IMR-90 (cell line): ENCODE measurements around the gene VGF. TPM values are rescaled to one million over a fixed set of nuclear protein-coding genes. Genes with fewer than 3 reads are reported as not detected.

Experiments used
- ATAC-seq: fragments of 200-7000 bp; cut with Tn5 transposase; 2 replicates; pipeline ENCODE4 v1.9.1; 2020; ENCODE audit warnings: low read depth, mild to moderate bottlenecking, moderate library complexity
- BruUV-seq: library from RNA; stranded (reverse); fragments of 400-500 nt; replicated peaks from 2 replicates; lab custom pipeline; 2021; lab: Mats Ljungman, UMichigan
- CTCF ChIA-PET: fragments of 300-600 bp; formaldehyde crosslinking; extraction: SDS; loops from one replicate; lab custom pipeline; 2021; ENCODE audit warnings: antibody characterized with exemption; lab: Yijun Ruan, JAX
- POLR2A ChIA-PET: fragments of 300-600 bp; sonication (Branson Sonifier 250); formaldehyde crosslinking; loops from one replicate; lab custom pipeline; 2022; ENCODE audit warnings: antibody characterized with exemption; ENCODE audit not compliant: unreplicated experiment; lab: Charles Lee
- DNase-seq: peaks from one replicate; pipeline ENCODE4 v3.0.0; 2013
- H2AFZ ChIP-seq: replicated peaks from 2 replicates; pipeline ENCODE3; 2013; ENCODE audit warnings: low read length, mild to moderate bottlenecking; ENCODE audit not compliant: poor library complexity
- H2AK5ac ChIP-seq: 2 replicates; pipeline ENCODE4 v1.6.1; 2013; ENCODE audit warnings: low read depth, low read length, inconsistent platforms
- H2AK9ac ChIP-seq: replicated peaks from 2 replicates; pipeline ENCODE3; 2013; ENCODE audit warnings: mild to moderate bottlenecking, low read depth, low read length, moderate library complexity; ENCODE audit not compliant: poor library complexity
- H2BK120ac ChIP-seq: 2 replicates; pipeline ENCODE4 v1.6.1; 2013; ENCODE audit warnings: low read depth, low read length, inconsistent platforms
- H2BK15ac ChIP-seq: 3 replicates; pipeline ENCODE4 v1.6.1; 2013; ENCODE audit warnings: low read depth, low read length, inconsistent platforms
- H2BK20ac ChIP-seq: 2 replicates; pipeline ENCODE4 v1.6.1; 2013; ENCODE audit warnings: low read depth, mild to moderate bottlenecking, inconsistent platforms, low read length, moderate library complexity
- H2BK5ac ChIP-seq: 2 replicates; pipeline ENCODE4 v1.6.1; 2013; ENCODE audit warnings: mild to moderate bottlenecking, low read depth, low read length, inconsistent platforms; ENCODE audit not compliant: poor library complexity, severe bottlenecking
- H3K14ac ChIP-seq: replicated peaks from 2 replicates; pipeline ENCODE4 v1.6.1; 2013; ENCODE audit warnings: low read depth, low read length, inconsistent platforms
- H3K18ac ChIP-seq: 2 replicates; pipeline ENCODE4 v1.6.1; 2013; ENCODE audit warnings: low read depth, low read length, control low read depth
- H3K23ac ChIP-seq: 2 replicates; pipeline ENCODE4 v1.6.1; 2013; ENCODE audit warnings: low read depth, low read length, inconsistent platforms
- H3K27ac ChIP-seq: 2 replicates; pipeline ENCODE4 v1.5.1; 2013; ENCODE audit warnings: mild to moderate bottlenecking, control low read depth, low read length; ENCODE audit not compliant: insufficient read depth
- H3K27me3 ChIP-seq: 2 replicates; pipeline ENCODE4 v1.6.1; 2013; ENCODE audit warnings: low read length; ENCODE audit not compliant: control insufficient read depth, insufficient read depth
- H3K36me3 ChIP-seq: 2 replicates; pipeline ENCODE4 v1.6.1; 2013; ENCODE audit warnings: low read length, mixed read lengths; ENCODE audit not compliant: control insufficient read depth, insufficient read depth
- H3K4ac ChIP-seq: 2 replicates; pipeline ENCODE4 v1.6.1; 2013; ENCODE audit warnings: low read depth, low read length, inconsistent platforms
- H3K4me1 ChIP-seq: 2 replicates; pipeline ENCODE4 v1.6.1; 2013; ENCODE audit warnings: low read length, mixed read lengths; ENCODE audit not compliant: control insufficient read depth, insufficient read depth
- H3K4me2 ChIP-seq: 2 replicates; pipeline ENCODE4 v1.6.1; 2013; ENCODE audit warnings: low read depth, mild to moderate bottlenecking, control low read depth, low read length, moderate library complexity
- H3K4me3 ChIP-seq: 2 replicates; pipeline ENCODE4 v1.5.1; 2013; ENCODE audit warnings: low read depth, mild to moderate bottlenecking, control low read depth, low read length, moderate library complexity; ENCODE audit not compliant: insufficient read depth
- H3K56ac ChIP-seq: 2 replicates; pipeline ENCODE4 v1.6.1; 2013; ENCODE audit warnings: low read length, inconsistent platforms; ENCODE audit not compliant: insufficient read depth; ENCODE audit errors: extremely low read depth
- H3K79me1 ChIP-seq, 2 experiments: 2 replicates each; pipeline ENCODE4 v1.6.1; 2013; ENCODE audit warnings: low read length in 2 of 2, inconsistent platforms in 1 of 2, low read depth in 1 of 2
- H3K9ac ChIP-seq: 2 replicates; pipeline ENCODE4 v1.6.1; 2013; ENCODE audit warnings: low read depth, low read length, control low read depth
- H3K9me1 ChIP-seq: 2 replicates; pipeline ENCODE4 v1.6.1; 2013; ENCODE audit warnings: low read length, inconsistent platforms; ENCODE audit not compliant: insufficient read depth
- H3K9me3 ChIP-seq: 2 replicates; pipeline ENCODE4 v1.6.1; 2013; ENCODE audit warnings: low read length; ENCODE audit not compliant: control insufficient read depth, insufficient read depth
- H4K20me1 ChIP-seq: 2 replicates; pipeline ENCODE4 v1.6.1; 2013; ENCODE audit warnings: low read length, inconsistent platforms; ENCODE audit not compliant: insufficient read depth
- H4K5ac ChIP-seq: 2 replicates; pipeline ENCODE4 v1.6.1; 2013; ENCODE audit warnings: mild to moderate bottlenecking, low read depth, low read length, control low read depth
- H4K8ac ChIP-seq, 2 experiments: 2 replicates each; pipeline ENCODE4 v1.6.1; 2013; ENCODE audit warnings: low read depth in 2 of 2, low read length in 2 of 2, control low read depth in 1 of 2, inconsistent platforms in 1 of 2
- H4K91ac ChIP-seq: 2 replicates; pipeline ENCODE4 v1.6.1; 2013; ENCODE audit warnings: low read depth, low read length, inconsistent platforms; ENCODE audit not compliant: insufficient read depth
- CHD1 ChIP-seq: IDR thresholded peaks from 2 replicates; pipeline ENCODE4 v1.6.1; 2012; ENCODE audit warnings: low read depth, low read length, improper control_type of control experiment
- CTCF ChIP-seq: conservative IDR thresholded peaks from 2 replicates; pipeline ENCODE4 v1.5.1; 2012; ENCODE audit warnings: mild to moderate bottlenecking, low read depth, low read length, improper control_type of control experiment
- FOS ChIP-seq: fragments of 150-350 bp; IDR thresholded peaks from 2 replicates; pipeline ENCODE4 v1.6.1; 2016; ENCODE audit warnings: low read depth, low read length
- MAFK ChIP-seq: IDR thresholded peaks from 2 replicates; pipeline ENCODE4 v1.6.1; 2012; ENCODE audit warnings: low read depth, low read length, improper control_type of control experiment
- MAZ ChIP-seq: IDR thresholded peaks from 2 replicates; pipeline ENCODE4 v1.6.1; 2012; ENCODE audit warnings: low read depth, mild to moderate bottlenecking, low read length, improper control_type of control experiment, moderate library complexity, borderline replicate concordance
- MXI1 ChIP-seq: IDR thresholded peaks from 2 replicates; pipeline ENCODE4 v1.6.1; 2012; ENCODE audit warnings: low read depth, mild to moderate bottlenecking, low read length, moderate library complexity, borderline replicate concordance
- POLR2A ChIP-seq: IDR thresholded peaks from 2 replicates; pipeline ENCODE4 v1.6.1; 2012; ENCODE audit warnings: mild to moderate bottlenecking, low read depth, low read length
- RAD21 ChIP-seq: IDR thresholded peaks from 2 replicates; pipeline ENCODE4 v1.6.1; 2012; ENCODE audit warnings: low read length, improper control_type of control experiment
- RCOR1 ChIP-seq: IDR thresholded peaks from 2 replicates; pipeline ENCODE4 v1.6.1; 2012; ENCODE audit warnings: mild to moderate bottlenecking, low read length, improper control_type of control experiment; ENCODE audit not compliant: insufficient replicate concordance
- RFX5 ChIP-seq: IDR thresholded peaks from 2 replicates; pipeline ENCODE4 v1.8.0; 2012; ENCODE audit warnings: low read depth, mild to moderate bottlenecking, low read length, moderate library complexity
- SMC3 ChIP-seq: fragments of 150-350 bp; IDR thresholded peaks from 2 replicates; pipeline ENCODE4 v1.6.1; 2016; ENCODE audit warnings: low read depth, mild to moderate bottlenecking, antibody characterized with exemption, low read length, moderate library complexity
- WGBS, 2 experiments: methylation state at CpG; one replicate each; pipeline versions ENCODE4 v1.1.5 to v1.1.7; 2013; ENCODE audit warnings: missing lambda C conversion rate in 2 of 2; ENCODE audit not compliant: insufficient read length in 1 of 2; ENCODE audit errors: extremely low coverage in 2 of 2; 5-methylcytosine and 5-hydroxymethylcytosine counted together
- dilution Hi-C: fragments of 300-500 bp; cut with HindIII; formaldehyde crosslinking; loops from one replicate; pipeline ENCODE4 v1.14.3; 2018; ENCODE audit warnings: low sequenced_read_pairs; ENCODE audit not compliant: unreplicated experiment
- in situ Hi-C: fragments of 300-500 bp; cut with MboI; formaldehyde crosslinking; loops from 3 replicates; pipeline ENCODE4 v1.14.3; 2019; ENCODE audit warnings: low sequenced_read_pairs, inconsistent platforms, mixed read lengths
- intact Hi-C: fragments of 100-400 bp; cut with micrococcal nuclease; formaldehyde crosslinking; loops from 2 replicates; pipeline ENCODE4 v1.10.0; 2022
- polyA plus RNA-seq, 3 experiments: library from polyadenylated mRNA; depleted of rRNA; stranded (reverse); fragments of >200 nt; gene quantifications; 2 replicates each; pipeline ENCODE4 v1.2.3, GENCODE V29; 2012; ENCODE audit warnings: low replicate concordance in 1 of 3
- total RNA-seq: library from RNA; depleted of rRNA; stranded (reverse); fragments of >200 nt; gene quantifications from 2 replicates; pipeline ENCODE4 v1.2.3, GENCODE V29; 2012
- TF ChIP-seq, protein P1 (sequence below): fragments of 150-350 bp; IDR thresholded peaks from 2 replicates; pipeline ENCODE4 v1.6.1; 2016; ENCODE audit warnings: low read depth, mild to moderate bottlenecking, low read length, moderate library complexity, borderline replicate concordance
- TF ChIP-seq, protein P2 (sequence below): fragments of 150-350 bp; IDR thresholded peaks from 2 replicates; pipeline ENCODE4 v1.6.1; 2017; ENCODE audit warnings: mild to moderate bottlenecking, antibody characterized with exemption, low read length, low read depth

The VGF gene
- total and polyA plus RNA-seq, 2 of the 4 experiments (the other 2 are of a cell fraction), result 0.18 to 0.50 TPM

DNA sequence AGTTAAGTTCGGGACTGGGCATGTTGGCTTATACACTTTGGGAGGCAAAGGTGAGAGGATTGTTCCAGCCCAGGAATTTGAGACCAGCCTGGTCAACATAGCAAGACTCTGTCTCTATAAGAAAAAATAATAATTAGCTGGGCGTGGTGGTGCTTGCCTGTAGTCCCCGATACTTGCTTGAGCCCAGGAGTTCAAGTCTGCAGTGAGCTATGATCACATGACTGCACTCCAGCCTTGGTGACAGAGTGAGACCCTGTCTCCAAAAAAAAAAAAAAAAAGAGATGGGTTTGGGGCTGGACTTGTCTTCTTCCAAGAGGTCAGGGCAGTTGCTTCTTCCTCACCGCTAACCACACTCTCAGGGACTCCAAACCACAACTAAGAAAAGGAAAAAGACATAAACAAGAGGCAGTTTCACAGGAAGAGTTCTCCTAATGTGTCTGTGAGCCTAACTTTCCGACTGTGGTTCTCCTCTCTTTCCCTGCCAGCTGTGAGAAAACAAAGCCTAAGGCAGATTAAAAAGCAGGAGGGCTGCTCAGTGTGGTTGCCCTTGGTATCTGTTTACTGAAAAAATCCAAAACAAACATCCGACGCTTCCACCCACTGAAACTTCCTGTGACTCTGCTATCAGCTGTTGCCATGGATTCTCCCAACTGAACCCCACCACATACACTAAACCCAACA lies 40.9 kb downstream of the VGF start:
- Histone ChIP-seq H3K4me3 (no peak overlapping the region), H3K23ac (peak overlapping the region; percentile 85), H2AK5ac (peak overlapping the region; percentile 89), H2BK5ac (peak overlapping the region; percentile 95), H3K79me1 (peaks cover 8 to 61% of the 10 kb centered on the region in 2 experiments; a peak in 3 of 4 replicates), H3K27ac (peak overlapping the region; percentile 74), H3K56ac (peak overlapping the region; percentile 81), H3K27me3 (no peaks in the 10 kb centered on the region), H4K5ac (peak overlapping the region; percentile 13), H3K4me2 (peak overlapping the region; percentile 6), H3K14ac (peak overlapping the region; percentile 89), H4K8ac (peak overlapping the region; percentile 53 to 73; a peak in 3 of 4 replicates), H3K4ac (peak overlapping the region; percentile 90), H3K4me1 (peaks cover 27% of the 10 kb centered on the region), H2AFZ (peak overlapping the region; percentile 4), H3K9ac (peak overlapping the region; percentile 41), H3K9me3 (no peaks in the 10 kb centered on the region), H4K91ac (peak overlapping the region; percentile 86), H2BK120ac (peak overlapping the region; percentile 91), H2BK20ac (peak overlapping the region; percentile 73), H4K20me1 (peaks cover 19% of the 10 kb centered on the region), H2BK15ac (peak overlapping the region; percentile 74), H3K18ac (peak overlapping the region; percentile 22), H2AK9ac (peak overlapping the region; percentile 79), H3K36me3 (peaks cover 7% of the 10 kb centered on the region; the same call in 1 of the 2 replicates), H3K9me1 (peaks cover 29% of the 10 kb centered on the region)
- intact Hi-C loops (no loop called here), dilution Hi-C loops (no loop called here), in situ Hi-C loops (loop anchor here (25.0 kb wide), 1 partner anchor 687 kb away; the partner anchor contains the start of genes MEPCE, PPP1R35 and ZCWPW1)
- POLR2A ChIA-PET, result interaction anchor here (0.5 kb wide), 1 partner anchor 233 kb away, joined by 5 read pairs; no protein-coding TSS in a partner anchor
- ATAC-seq, result peak; percentile 4
- TSS peak; percentile 84 for BruUV-seq
- CTCF ChIA-PET, result interaction anchor here (0.6 to 1.3 kb wide), 3 partner anchors 9 to 158 kb away, joined by 3 to 4 read pairs (median 3); no protein-coding TSS in a partner anchor
- WGBS, 2 experiments, result no CpG with 5 or more reads among the region's 7 CpGs
- peak; percentile 88 for DNase-seq
- TF ChIP-seq RFX5, result peak; percentile 63; the same call in 1 of the 2 replicates
- TF ChIP-seq RCOR1, result peak; percentile 43
- peak; percentile 69 for TF ChIP-seq POLR2A
- TF ChIP-seq MAZ, result 0 out of 2 replicates have a peak, but pooled peaks have one; percentile 11
- TF ChIP-seq RAD21, result peak; percentile 24; the same call in 1 of the 2 replicates
- TF ChIP-seq, protein P1, sequence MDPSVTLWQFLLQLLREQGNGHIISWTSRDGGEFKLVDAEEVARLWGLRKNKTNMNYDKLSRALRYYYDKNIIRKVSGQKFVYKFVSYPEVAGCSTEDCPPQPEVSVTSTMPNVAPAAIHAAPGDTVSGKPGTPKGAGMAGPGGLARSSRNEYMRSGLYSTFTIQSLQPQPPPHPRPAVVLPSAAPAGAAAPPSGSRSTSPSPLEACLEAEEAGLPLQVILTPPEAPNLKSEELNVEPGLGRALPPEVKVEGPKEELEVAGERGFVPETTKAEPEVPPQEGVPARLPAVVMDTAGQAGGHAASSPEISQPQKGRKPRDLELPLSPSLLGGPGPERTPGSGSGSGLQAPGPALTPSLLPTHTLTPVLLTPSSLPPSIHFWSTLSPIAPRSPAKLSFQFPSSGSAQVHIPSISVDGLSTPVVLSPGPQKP, result no peak
- TF ChIP-seq CTCF, result no peak
- TF ChIP-seq, protein P2, sequence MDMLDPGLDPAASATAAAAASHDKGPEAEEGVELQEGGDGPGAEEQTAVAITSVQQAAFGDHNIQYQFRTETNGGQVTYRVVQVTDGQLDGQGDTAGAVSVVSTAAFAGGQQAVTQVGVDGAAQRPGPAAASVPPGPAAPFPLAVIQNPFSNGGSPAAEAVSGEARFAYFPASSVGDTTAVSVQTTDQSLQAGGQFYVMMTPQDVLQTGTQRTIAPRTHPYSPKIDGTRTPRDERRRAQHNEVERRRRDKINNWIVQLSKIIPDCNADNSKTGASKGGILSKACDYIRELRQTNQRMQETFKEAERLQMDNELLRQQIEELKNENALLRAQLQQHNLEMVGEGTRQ, result peak; percentile 43; the same call in 1 of the 2 replicates
- no peak; the same call in 1 of the 2 replicates for TF ChIP-seq CHD1
- no peak for TF ChIP-seq MAFK
- no peak for TF ChIP-seq MXI1
- no peak for TF ChIP-seq FOS
- TF ChIP-seq SMC3, result no peak
